IPS-11a (cell line): ENCODE measurements around the gene RIN3.

Experiments
- H3K4me3 ChIP-seq: one replicate; pipeline ENCODE4 v1.5.1; 2013; ENCODE audit warnings: low read depth, low read length, control low read depth

The RIN3 gene

GRCh38 chr14:92513204-92513965, at the start of gene RIN3:
Gene RIN3, plus strand, starts transcription at chr14:92513781. Its CDS starts 152 bp downstream, at chr14:92513933.
- H3K4me3 ChIP-seq, result peak within 1 kb of the TSS; percentile 57

DNA sequence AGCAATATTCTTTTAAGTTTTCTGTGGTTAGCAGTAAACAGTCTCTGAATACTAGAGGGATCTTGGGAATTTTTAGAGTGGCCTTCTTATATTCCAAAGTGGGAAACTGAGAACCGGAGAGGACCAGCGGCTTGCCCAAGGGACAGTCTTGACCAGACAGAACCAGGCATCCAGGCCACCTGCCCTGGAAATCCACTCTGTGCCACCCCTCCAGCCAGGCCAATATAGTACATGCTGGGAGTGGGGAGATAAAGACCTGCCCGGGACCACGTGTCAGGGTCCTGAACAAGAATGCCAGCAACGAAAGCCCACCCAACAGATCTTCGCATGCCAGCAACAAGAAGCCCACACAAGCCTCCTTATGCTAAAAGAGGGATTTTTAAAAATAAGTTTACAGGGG, 49.4 kb upstream of the RIN3 start:
- H3K4me3 ChIP-seq, result no peak overlapping the region

GRCh38 chr14:92464716-92465115, 48.9 kb upstream of the RIN3 start:
- no peak overlapping the region for H3K4me3 ChIP-seq

GRCh38 chr14:92465353-92466055, 48.1 kb upstream of the RIN3 start:
- no peak overlapping the region for H3K4me3 ChIP-seq

- no peak overlapping the region for H3K4me3 ChIP-seq
Measured at GRCh38 chr14:92466059-92466458, 47.5 kb upstream of the RIN3 start.

DNA sequence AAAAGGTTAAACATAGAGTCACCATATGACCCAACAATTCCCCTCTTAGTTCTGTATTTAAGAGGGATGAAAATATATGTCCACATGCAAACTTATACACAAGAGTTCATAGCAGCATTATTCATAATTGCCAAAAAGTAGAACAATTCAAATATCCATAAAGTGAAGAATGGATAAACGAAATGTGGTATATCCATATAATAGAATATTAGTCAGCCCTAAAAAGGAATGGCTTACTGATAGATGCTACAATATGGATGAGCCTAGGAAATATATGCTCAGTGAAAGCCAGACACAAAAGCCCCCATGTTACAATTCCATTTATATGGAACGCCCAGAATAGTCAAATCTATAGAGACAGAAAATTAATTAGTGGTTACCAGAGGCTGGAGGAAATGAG, 44.1 kb upstream of the RIN3 start:
- H3K4me3 ChIP-seq, result no peak overlapping the region

DNA sequence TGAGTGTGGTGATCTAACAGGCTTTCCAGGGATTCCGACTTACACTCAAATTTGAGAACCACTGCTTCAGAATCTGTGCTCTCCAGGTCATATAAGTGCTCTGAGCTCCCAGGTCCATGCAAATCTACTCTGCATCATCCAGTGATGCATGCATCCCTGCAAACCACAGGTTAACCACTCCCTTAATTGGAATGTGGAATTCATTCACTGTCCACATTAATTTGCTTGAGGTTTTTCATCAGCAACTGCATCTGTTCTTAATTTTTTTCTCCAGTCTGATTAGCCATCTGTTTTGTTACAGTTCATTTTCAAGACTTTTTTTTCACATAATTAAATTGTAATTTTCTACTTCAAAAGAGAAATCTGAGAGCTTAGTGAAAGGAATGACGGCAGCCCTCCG, 43.4 kb upstream of the RIN3 start:
- H3K4me3 ChIP-seq, result no peak overlapping the region

DNA sequence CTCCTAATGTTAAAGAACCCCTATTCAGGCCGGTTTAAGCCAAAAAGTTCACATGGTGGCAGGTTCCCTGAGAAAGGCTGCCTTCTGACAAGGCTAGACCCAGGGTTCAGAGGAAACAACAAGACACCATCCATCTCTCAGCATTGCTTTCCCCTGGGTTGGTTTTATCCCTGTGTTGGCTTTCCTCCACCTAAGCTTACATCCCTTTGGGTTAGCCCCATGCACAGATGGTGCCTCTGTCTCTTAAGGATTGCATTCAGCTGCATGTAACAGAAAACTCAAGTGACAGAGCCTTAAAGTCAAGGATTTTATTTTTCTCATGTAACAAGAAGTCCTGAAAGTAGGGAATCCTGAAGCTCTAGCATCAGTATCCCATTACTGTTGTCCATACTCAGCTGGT, 42.8 kb upstream of the RIN3 start:
- H3K4me3 ChIP-seq, result no peak overlapping the region

DNA sequence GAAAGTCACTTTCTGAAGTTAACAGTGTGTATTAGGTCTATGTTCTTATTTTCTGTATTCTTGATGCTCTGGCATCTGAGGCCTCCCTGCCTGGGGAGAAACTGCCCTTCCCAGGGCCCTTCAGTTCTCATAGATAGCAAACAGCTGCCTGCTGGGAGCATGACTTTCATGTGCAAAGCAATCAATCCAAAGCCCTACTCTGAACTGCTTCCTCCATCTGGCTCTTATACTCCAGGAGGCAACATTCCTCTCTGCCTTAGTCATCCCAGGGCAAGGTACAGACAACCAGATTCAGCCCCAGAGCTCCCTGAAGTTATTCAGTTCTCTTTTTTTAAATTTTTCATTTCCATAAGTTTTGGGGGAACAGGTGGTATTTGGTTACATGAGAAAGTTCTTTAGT, 41.7 kb upstream of the RIN3 start:
- no peak overlapping the region for H3K4me3 ChIP-seq

DNA sequence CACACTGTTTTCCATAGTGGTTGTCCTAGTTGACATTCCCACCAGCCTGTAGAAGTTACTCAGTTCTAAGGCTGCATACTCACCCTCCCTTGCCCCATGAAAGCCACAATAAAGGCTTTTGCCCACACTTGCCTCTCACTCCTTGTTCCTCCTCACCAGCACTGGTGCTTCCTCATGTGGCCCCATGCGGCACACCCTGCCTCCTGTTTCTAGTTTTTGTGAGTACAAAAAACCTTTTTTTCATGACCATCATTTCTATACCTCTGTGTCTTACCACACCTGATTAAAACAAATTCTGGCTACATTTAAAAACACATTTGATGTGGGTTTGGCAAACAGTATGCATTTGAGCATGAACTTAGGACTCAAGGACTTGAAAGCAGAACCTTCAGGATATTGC, 40.7 kb upstream of the RIN3 start:
- H3K4me3 ChIP-seq, result no peak overlapping the region

GRCh38 chr14:92473261-92473968, 40.2 kb upstream of the RIN3 start:
- no peak overlapping the region for H3K4me3 ChIP-seq

DNA sequence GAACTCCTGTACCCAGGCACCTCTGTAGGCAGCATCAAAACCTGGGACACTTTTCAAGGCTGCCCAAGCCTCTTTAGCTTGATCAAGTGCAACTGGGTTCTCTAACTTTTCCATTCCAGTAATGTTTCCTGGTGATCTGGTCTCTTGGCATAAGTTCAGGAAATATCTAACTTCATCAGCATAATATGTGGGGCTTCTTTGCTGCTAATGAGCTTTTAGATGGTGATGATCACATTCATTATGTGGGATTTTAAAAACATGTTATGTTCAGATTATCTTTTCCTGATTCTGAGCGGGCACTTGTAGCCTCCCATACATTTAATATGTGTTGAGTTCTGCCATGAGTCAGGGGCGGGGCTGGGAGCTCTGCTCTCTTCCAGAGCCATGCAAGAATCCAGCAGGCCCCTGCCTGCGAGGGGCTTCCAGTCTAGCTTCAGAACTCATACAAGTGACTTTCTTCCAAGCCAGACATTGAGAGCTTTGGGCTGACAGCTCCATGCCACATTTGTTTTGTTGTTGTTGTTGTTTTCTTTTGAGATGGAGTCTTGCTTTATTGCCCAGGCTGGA, 39.5 kb upstream of the RIN3 start:
- no peak overlapping the region for H3K4me3 ChIP-seq

DNA sequence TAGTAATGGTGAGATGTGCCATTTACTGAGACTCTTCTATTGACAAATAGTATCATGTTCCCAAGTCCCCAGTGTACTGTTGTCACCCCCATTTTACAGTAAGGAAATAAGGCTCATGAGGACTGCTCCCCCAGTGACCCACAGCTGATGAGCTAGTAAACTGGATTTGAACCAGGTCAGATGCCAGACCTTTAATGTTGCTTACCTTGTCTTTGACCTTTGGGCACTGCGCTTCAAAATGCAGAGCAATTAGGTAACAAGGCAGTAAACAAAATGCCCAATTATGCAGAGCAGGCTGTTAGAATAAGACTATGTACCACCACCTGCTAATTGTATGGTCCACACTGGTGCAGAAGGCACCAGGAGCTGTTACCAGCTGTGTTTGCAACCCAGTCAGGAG, 38.5 kb upstream of the RIN3 start:
- no peak overlapping the region for H3K4me3 ChIP-seq

- H3K4me3 ChIP-seq, result no peak overlapping the region
Measured at GRCh38 chr14:92475451-92476187, 38.0 kb upstream of the RIN3 start.

DNA sequence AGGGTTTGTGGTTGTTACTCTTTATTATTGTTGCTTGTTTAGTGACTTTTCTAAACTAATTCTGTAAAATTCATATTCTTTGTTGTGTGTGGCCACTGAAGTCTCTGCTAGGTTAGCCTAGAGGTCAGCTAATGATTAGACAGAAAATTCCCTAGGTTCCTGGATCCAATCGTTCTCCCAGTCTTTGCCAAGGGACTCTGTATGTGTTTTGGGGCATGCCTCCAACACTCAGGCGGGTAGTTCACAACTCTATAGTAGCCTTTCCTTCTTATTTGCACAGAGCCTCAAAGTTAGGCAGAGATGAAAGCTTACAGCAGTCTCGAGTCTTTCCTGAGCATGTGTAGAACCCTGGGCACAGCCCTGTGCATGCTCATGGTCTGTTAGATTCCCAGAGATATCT, 32.7 kb upstream of the RIN3 start:
- no peak overlapping the region for H3K4me3 ChIP-seq

DNA sequence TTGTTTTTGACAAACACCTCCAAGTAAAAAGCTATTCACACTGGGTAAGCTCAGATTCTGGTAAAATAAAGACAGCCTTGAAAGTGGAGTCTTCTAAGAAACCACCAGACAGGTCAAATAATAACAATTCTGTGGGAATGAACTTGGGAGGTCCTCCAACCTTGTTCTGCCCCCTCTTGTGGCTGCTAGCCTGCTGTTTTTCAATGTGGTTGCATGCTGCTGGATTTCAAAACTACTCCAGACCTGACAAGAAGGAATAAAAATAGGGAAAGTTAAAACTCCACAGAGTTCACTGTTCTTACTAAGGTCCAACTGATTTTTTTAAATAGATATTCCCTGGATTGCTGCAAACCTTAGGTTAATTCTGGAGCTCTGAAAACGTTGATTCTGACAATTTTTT, 32.2 kb upstream of the RIN3 start:
- H3K4me3 ChIP-seq, result no peak overlapping the region

- H3K4me3 ChIP-seq, result no peak overlapping the region
Measured at GRCh38 chr14:92481811-92482555, 31.6 kb upstream of the RIN3 start.

DNA sequence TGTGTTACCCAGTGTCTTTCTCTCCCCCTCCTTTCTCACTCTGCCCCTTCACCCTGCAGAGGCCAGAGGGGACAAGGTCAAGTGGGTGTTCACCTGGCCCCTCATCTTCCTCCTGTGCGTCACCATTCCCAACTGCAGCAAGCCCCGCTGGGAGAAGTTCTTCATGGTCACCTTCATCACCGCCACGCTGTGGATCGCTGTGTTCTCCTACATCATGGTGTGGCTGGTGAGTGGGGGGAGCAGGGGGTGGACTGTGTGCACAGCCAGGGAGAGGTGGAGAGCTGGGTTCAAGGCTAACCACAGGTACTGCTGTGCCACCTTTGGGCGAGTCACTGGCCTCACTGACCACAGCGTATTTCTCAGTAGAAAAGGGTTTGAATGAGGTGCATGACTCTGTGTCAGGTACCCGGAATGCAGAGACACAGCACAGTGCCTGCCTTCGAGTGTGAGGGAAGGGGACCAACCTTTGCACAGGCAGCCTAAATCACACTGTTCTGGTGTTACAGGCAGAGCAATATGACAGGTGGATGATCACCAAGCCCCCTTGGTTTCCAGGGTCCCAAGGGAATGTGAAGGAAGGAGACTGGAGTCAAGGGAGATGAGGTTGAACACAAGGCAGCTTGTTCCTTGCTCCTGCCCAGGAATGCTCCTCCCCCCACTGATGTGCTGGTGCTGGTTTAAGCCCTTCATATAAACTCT, 30.8 kb upstream of the RIN3 start:
- H3K4me3 ChIP-seq, result no peak overlapping the region

GRCh38 chr14:92484132-92484823, 29.3 kb upstream of the RIN3 start:
- no peak overlapping the region for H3K4me3 ChIP-seq
